AML-193 (cell line): ENCODE measurements around the gene SMYD2.
A peak's percentile ranks its signal among the peaks of the same experiment; 100 is the strongest.

Experiments used
- DNase-seq, 2 experiments: peaks; one replicate each; lab custom pipeline; 2025; lab: John Stamatoyannopoulos, UW

SMYD2 gene

DNA sequence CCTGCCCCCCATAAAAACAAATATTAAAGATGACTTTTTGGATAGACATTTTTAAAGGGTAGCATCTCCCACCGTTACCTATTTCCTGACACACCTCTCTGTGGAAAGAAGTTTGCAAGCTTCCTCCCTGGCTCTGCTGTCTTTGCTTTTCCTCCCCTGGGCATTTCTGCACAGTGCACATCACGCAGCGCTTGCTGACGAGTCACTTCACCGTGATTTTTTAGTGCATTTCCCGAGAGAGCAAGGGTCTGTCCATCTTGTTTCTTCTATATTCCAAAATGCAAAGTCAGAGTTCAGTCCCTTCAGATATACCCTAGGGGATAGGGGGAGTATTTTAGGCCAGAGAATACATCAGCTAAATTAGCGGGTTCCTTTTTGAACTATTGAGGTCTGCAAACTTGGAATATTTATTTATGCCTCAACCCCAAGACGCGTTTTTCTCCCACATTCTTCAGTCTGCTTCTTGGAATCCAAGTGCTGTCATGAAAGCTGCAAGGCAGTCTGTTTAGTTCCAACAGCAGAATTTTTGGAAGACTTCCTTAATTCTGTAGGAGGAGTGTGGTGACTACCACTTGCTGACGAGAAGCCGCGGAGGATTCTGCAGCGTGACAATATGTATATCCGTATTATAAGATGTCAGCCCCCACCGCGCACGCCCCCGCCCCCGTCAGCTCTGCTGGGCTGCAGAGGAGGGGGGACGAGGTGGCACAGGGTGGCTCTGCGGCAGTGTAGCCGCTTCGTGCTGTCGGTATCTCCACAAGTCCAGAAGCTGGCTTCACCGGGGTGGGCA lies 22.4 kb downstream of the SMYD2 start:
- DNase-seq = no peak

DNA sequence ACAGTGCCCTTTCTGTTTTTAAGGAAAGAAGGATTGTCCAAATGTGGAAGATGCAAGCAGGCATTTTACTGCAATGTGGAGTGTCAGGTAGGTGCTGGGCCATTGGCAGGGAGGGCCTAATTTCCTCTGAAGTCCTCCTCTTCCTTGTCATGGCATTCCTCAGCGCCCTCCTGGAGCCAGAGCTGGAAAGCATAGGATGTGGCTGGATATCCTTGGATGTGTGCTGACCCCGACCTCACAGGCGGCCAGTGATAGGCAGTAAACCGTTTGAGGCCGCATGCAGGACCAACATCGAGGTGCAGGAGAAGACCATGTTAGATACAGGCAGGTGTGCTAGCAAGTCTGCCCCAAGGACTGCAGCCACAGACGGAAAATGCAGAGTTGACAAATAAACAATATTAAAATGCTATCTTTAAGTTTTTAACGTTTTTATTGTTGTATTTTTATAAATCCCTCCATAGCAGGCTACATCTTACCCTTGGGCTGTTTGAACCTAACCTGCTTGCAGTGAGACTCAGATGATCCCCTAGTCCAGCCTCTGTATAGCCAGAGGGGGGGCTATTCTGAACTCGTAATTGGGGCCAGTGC lies 24.3 kb downstream of the SMYD2 start:
- no peak for DNase-seq

DNA sequence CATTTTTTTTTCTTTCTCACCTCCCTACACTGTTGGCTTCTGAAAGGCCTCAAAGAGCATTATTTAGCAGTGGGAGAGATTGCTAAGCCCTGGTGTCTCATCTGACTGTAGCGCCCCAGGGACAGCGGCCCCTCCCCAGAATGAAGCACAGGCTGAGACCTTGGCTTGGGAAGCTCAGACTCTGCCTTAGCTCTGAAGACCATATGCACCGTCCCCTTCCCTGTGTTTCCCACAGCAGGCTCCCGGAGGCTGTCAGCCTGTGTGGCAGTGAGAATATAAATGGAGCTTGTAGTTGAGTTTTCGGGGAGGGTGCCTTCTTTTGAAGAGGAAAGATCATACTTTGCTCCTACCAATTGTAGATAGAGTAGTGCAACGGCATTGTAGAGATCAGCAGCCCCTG lies 25.3 kb downstream of the SMYD2 start:
- DNase-seq = no peak

DNA sequence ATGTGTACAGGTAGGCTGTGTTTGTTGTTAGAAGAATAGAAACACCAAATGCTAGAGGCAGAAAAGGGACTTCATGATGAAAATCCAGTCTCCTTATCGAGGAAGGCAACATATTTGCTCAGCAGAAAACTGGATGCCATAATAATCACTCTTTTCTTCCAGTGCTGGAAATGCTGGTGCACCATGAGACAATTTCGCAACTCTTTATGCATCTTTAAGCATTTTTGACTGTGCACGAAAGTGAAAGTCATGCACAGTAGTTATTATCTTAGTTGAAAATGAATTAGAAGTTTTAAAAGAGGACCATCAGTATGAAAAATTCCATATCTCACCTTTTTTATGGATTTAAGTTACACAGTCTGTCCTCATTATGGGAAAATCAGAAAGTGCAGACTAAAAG lies 29.1 kb downstream of the SMYD2 start:
- DNase-seq = peak in 1 of 2 experiments; percentile 9

DNA sequence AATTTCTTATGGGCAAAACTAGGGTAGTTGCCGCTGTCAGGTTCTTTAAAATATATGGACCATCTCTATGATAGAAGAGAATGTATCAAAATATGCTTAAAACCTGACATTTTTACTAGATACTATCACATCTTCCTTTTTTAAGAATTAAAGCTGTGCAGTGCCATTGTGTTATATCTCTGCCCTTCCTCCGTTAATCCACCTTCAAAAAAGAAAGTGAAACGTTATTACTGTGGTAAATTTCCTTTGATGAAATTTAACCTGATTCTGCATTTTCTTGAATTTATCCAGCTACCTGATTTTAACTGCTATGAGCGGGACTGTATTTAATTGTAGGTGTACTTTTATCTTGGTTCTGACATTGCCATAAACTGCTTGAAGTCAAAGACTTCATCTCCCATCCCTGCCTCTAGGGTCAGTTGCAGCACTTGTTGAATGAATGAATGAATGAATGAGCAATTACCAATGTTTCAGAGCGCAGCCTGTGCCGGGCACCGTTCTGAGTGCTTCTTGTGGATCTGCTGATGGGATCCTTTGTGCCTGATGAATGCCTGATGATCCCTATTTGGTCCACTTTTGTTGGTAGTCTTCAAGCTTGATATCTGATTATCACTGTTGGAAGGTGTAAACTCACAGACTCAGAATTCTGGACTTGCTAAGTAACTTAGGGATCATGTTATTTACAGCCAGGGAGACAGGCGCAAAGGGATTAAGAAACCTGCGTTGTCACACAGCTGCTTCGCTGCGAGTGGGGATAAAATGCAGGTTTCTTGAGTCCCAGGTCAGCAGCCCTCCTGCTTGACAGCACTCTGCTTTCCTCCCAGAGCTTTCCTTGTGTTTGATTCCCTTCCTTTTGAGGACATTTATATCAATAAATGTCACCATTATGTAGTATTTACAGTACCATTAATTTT lies 30.1 kb downstream of the SMYD2 start:
- DNase-seq = no peak

DNA sequence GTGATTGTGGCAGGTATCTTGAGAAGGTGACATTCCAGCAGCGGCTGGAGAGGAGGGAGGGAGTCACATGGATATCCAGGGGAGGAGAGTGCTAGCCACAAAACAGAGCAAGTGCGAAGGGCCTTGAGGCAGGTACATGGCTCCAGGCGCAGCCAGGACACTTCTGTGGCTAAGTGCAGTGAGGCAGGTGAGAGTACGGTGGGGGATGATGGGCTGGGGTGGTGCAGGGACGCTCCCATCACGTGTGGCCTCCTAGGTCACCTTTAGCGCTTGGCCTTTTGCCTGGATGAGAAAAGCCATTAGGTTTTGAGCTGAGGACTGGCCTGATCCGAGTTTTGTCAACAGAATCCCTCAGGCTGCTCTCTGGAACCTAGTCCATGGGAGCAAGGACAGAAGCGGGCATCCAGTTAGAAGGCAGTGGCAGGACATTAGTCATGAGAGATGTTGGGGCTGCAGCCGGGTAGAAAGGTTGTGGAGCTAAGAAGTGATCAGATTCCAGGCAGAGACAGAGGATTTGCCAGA lies 31.6 kb downstream of the SMYD2 start:
- no peak for DNase-seq

DNA sequence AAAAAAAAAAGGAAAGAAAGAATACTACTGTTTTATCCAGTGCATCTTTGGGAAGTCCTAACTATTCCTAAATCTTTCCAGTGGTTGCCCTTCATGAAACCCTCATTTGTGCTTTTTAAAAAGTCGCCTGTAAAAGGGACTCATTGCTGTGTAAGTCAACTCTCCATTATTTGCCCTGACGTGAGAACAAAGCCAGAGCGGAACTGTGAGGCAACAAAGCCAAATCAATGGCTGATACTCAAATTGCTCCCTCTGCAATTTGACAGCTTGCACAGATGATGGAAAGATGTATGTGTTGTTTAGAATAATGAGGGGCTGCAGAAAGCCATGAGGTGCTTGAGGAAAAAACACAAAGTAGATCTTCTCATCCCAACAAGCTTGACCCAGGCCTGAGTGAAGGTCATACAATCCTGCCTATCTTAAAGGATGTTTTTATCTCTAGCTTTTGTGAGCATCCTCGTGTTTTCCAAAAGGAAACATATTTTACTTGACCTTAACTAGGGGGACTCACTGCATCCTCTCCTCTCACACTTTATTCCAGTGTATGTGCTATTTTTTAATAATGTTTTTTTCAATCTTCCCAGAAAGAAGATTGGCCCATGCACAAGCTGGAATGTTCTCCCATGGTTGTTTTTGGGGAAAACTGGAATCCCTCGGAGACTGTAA lies 33.4 kb downstream of the SMYD2 start:
- no peak for DNase-seq

DNA sequence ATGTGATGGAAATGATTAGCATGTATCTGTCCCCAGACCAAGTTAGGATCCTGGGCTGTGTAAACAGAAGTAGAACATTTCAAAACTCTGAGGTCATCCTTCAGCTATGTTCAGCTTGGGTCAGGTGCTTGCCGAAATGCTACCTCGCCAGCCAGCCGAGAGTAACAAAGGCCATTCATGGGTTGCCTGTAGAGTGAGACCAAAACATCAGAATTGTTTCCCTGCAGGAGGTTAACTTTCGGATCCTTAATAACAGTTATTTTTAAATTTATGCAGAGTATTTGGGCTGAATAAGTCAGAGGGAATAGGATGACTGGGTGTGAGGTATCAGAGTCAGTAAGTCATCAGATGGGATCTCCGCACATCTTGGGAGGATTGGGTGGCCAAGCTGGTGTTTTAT lies 35.6 kb downstream of the SMYD2 start:
- DNase-seq = no peak

DNA sequence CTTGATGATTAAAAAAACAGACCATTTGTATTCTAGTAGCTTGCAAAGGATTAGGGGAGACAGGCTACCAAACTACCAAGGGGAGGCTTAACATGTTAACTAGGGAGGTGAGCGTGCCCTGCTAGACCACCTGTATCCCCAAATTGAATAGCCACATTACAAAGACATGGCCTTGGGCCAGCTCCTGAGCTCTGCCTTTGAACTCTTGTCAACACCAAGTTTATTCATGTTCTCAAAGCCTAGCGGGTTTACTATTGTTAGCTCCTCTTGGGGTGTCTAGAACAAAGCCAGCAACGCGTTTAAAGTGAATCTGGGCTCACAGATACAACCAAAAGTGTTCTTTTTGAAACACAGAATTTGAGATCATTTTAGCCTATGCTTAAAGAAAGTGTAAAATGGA lies 36.3 kb downstream of the SMYD2 start:
- no peak for DNase-seq

DNA sequence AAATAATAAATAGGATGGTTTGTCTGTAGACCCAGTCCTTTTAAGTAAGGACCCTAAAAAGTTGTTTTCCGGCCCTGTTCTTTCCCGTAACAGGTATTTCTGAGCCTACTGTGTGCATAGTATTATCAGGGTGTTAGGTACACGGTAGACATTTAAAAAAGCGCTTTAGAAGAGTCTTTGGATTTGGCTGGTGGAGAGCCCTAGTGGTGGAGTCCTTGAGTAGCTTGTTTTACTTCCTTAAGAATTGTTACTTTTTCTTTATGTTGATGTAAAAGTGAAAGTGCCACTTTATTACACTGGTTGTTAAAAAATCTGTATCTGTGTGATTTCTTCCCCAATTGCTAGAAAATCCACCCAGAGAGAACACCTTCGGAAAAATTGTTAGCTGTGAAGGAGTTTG lies 36.8 kb downstream of the SMYD2 start:
- DNase-seq = no peak

DNA sequence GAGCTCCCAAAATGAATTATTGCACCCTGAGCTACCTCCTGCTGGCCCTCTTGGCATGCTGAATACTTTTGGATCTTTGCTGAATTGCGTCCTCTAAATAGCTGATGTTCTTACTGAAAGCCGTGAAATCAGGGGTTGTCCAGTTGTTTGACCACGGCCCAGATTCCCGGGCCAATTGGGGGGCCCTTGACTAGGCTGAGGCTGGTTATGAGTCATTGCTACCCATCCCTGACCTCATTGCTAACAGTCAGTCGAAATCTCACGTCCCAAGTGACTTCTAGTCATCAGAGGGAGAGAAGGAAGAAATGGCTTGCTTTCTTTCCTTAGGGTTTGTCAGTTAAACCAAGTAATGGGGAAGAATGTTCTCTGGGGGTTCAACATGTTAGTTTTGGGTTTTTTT lies 37.4 kb downstream of the SMYD2 start:
- no peak for DNase-seq

DNA sequence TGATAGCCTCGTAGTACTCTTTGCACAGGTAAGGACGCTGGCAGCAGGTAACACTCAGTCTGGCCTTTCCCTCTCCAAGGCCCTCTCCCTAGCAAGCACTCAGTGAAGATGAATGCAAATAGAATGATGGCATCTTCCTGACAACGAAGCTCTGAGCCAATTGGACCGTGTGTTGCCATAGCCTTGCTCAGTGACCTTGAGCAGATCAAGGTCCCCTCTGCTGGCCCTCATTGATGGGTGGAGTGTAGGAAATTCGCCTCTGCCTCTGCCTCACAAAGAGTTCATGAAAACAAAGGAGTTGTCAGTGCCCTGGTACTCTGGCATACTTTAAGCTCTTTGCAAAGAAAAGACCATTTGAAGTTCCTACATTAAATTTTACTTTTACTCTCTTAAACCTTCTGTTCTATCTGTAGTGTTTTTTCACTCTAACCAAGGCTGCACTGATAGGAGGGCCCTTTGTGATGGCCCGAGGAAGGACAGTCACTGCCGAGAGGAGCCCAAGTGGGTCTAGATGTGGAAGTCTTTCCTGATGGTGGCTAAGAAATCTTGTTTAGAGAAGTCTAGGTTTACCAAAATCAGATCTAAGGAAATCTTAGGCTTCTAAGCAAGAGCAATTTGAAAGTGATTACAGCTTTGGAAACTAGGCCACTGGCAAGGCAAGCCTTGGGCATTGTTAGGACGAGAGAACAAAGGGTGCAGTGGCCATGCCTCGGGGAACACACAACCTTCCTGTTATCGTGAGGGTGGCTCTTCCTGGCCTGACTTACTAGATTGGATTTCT lies 38.2 kb downstream of the SMYD2 start:
- no peak for DNase-seq

DNA sequence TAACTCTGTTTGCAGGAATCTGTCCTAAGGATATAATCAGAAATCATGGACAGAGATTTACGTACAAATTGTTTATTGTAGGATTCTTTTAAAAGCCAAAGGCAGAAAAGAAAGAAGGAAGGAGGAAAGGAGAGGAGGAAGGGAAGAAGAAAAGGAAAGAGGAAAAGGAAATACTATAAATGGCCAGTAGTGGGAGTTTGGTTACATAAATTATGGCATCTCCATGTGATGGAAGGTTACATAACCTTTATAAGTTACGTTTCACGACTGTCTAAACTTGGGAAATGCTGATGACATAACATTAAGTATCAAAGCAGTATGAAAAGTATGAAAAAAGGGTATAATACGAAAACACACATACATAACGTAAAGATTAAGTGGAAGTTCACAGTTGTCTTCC lies 39.0 kb downstream of the SMYD2 start:
- DNase-seq = no peak

DNA sequence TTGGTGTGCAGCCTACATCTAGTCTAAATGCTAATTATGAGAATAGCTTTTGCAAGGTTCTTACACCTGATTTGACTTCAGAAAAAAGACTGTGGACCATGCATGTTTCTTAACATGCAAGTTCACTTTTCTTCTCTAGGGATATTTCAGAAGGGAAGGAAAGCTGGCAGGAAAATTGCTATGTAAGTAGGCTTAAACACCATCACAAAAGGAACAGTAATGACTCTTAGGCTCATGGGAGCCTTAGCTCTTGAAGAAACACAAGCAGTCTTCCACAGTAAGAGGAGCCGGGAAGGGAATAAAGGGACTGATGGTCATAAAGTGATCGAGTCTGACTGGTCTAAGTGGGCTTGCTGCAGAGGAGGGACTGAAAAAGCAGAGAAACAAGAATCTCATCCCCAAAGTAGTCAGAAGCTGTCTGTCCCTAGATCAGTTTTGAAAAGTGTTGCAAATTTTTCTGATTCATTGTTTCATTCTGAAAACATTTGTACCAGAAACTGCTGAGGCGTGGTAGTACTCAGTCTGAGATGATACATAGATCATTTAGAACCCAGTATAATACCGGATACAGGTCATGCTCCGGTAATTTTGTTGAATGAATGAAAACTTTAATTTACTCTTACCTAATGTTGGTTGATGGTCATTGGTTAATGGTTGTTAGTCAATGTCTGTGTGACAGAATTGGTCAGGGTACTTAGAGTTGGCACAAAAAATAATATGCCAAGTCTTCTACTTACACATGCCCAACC lies 40.9 kb downstream of the SMYD2 start:
- no peak for DNase-seq

DNA sequence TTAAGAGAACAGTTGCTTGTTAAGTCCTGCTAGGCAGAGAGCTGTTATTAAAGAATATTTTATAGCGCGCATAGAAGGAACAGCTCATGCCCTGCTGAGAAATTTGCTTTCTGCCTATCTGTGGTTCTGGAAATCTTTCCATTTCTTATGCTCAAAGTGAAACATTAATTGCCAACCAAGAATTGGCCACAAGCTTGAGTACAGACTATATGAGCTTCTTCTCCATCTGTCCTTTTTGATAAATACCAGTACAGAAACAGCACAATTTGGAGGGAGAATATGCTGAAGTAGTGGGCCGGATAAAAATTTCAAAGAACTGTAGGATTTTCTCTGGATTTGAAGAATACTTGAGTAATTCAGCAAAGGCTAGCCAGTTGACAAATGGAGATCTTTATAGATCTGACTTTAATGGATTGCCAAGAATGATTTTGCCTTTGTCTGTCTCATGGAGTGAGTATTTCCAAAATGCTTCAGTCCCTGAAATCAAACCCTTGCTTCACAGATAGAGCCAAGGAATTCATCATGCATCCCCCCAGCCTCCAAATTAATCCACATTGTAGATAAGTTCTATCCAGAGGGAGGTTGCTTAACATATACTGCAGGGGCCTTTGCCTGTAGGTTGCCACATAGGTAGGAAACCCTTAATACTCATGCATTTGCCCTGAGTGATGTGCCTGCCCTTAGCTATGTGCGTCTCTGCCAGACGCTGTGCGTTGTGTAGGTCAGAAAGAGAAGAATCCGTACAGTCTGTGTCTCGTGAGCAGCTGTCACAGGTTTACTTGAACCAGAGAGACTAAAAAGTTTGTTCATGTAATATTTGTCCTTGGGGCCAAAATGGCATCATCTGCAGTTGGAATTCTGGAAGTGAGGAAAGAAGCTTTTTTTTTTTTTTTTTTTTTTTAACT lies 44.2 kb downstream of the SMYD2 start:
- no peak for DNase-seq

DNA sequence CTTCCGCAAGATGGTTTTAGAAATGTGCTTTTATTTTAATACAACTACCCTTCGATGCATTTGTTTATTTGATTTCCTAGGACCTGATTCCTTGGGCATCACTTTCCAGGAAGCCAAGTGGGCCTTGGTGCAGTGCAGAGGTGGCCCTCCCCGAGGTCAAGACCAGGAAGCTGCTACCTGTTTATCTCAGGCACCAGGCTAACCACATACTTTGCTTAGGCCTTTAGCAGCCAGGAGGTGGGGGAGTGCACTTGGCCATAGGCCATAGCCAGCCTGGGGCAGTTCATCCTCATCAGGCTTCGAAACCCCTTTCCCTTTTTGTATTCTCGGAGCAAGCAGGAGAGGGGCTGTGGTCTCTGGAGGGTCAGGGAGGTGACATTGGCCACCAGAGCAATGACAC lies 45.4 kb downstream of the SMYD2 start:
- no peak for DNase-seq

DNA sequence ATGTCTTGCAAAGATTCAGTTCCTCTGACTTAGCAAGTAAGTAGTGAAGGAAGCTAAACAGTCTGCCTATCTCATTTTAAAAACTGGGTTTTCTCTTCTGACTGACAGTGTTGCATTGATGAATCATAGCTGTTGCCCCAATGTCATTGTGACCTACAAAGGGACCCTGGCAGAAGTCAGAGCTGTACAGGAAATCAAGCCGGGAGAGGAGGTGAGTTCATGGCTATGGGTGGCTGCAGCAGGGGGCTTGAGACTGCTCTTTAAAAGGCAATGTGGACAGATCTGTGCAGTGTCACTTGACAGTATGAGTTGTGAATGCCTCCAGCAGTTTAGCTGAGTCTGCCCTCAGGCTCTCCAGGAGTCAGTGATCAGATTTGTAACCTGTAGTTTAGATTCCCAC lies 46.6 kb downstream of the SMYD2 start:
- DNase-seq = no peak

DNA sequence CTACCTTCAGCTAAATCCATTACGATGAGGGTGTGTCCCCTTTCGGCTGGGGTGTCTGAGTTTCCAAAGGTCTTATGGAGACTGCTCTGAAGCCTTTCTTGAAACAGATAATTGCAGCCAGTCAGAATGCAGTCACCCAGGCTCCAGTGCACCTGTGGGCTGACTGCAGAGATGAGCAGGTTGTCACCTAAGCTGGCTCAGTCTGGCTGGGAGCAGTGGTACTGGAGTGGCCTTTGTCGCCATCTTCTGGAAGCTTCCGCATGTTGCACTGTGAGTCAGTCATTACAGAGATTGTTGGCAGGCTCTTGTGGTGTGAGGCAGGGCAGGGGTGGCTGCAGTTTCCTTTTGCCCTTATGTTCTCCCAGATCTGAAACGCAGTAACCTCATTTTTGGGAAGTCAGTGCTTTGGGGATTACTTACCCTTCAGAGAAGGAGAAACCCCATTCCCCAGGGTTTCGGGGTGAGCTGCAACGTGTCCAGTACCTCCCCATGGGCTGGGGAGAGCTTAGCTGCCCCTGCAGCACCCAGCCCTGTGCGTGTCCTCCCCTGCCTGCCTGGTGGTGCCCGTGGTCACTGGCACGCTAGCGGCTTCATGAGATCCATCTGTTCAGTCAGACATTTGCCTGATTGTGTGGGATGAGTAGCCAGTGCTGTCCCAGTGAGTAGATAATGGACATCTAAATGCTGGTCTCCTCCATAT lies 48.0 kb downstream of the SMYD2 start:
- DNase-seq = peak; percentile 58 to 60
